Measurements from ENCODE around the gene POLR2F.
"Not testable (repeated sequence)": the region's sequence is repeated elsewhere in the genome, so short reads cannot be mapped to it uniquely, and the experiment has no call there.

Gene POLR2F

DNA sequence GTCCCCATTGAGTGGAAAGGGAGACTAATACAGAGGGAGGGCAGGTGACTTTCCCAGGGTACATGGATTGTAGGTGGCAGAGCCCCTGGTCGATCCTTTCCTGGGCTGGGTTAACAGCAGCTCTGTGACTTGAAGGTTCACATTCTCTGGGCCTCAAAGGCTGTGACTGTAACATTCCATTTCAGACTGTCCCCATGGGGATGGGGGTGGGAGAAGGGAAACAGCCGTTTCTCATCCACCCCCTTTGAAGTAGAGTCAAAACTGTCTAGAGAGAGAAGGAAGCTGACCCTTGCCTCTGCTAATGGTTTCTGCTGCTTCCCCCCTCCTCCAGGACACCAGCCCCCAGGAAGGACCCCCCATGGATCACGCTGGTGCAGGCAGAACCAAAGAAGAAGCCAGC, 28.2 kb upstream of the POLR2F start:
- no peak for DNase-seq (ENCODE audit: low read depth)

DNA sequence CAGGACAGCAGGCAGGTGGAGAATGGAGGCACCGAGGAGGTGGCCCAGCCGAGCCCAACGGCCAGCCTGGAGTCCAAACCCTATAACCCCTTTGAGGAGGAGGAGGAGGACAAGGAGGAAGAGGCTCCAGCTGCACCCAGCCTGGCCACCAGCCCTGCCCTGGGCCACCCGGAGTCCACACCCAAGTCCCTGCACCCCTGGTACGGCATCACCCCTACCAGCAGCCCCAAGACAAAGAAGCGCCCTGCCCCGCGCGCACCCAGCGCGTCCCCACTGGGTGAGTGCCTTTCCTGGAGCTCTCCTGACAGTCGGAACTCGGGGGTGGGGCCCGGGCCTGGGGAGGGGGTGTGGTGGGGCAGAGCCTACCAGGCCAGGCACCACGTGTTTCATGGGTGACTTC, 27.7 kb upstream of the POLR2F start:
- no peak for DNase-seq (ENCODE audit: low read depth)

DNA sequence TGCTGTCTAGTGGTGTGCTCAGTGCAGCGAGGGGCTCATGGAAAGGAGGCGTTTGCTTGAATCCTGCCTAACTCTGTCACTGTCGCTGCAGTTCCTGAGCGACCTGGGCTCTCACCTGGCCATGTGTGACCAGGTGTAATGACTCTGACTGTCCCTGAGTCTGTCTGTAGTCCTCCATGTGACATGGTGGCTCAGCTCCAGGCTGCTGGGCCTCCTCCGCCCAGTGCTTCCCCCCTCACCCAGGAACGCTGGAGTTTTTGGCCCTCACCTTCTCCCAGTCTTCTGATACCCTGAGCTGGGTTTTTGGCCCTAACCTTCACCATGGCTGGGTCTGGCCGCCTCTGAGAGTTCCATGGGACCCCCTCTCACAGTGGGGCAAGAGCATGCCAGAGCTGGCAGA, 27.1 kb upstream of the POLR2F start:
- DNase-seq (ENCODE audit: low read depth): no peak

DNA sequence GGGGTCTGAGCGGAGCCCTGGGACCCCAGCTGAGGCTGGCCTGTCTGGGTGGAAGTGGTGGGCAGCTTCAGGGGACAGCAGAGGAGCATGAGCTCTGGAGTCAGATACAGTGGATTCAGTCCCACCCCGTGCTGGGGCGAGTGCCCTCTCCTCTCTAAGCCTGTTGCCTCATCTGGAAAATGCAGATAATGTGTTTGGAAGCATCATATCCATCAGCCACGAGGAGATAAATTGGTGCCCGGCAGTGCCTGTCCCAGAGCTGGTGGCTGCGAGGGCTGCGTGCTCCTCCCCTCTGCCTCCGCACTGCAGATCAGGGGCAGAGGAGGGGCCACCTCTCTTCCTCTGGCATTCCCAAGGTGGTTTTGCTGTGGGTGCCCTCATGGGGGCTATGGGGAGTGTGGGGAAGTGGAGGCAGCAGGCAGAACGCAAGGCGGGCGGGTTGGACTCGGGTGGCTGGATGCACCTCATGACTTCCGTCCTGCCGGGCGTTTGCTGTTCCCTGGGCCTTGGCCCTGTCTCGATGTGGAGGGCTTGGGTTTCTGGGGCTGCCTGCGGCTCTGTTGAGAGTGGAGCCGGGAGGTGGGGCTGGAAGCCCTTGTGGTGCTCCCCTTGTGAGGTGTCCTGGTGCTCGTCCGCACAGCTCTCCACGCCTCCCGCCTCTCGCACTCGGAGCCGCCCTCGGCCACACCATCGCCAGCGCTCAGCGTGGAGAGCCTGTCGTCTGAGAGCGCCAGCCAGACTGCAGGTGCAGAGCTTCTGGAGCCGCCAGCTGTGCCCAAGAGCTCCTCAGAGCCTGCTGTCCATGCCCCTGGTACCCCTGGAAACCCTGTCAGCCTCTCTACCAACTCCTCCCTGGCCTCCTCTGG, 26.5 kb upstream of the POLR2F start:
- no peak for DNase-seq (ENCODE audit: low read depth)

DNA sequence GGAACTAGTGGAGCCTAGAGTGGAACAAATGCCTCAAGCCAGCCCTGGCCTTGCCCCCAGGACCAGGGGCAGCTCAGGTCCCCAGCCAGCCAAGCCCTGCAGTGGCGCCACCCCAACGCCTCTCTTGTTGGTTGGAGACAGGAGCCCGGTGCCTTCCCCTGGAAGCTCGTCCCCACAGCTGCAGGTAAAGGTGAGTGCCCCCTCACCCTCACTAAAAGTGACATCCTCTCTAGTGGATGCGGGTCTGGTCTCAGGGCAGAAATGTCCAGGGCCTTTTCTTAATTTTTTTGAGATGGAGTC, 25.9 kb upstream of the POLR2F start:
- DNase-seq (ENCODE audit: low read depth): no peak

GRCh38 chr22:37929390-37929789, 24.1 kb upstream of the POLR2F start:
- no peak for DNase-seq (ENCODE audit: low read depth)

DNA sequence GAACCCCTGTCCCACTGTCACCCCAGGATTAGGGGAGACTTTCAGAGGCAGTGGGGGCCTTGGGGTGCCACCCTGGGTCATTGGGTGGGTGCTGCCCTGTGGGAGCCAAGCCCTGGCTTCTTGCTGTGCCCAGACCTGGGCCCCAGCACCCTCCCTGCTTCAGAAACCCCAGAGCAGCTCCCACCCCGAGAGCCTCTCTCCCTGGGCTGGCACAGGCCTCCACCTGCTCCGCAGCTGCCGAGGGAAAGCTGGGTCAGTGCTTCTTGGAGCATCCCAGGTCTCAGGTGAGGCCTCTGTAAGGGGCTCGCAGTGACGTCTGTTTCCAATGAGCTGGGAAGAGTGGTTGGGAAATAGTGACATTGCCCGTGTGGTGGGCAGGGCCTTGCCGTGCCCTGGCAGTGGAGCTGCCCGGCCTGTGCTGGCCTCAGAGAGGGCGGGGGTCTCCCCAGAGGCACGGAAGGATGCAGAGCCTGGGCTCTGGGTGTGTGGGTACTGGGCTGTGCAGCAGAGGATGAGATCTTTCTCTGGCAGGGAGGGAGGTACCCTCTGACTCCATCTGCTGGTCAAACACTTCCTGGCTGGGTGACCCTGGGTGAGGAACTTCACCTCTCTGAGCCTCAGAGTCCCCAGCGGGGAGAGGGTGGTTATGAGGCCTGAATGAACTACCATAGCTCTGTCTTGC, 23.1 kb upstream of the POLR2F start:
- DNase-seq (ENCODE audit: low read depth): no peak

DNA sequence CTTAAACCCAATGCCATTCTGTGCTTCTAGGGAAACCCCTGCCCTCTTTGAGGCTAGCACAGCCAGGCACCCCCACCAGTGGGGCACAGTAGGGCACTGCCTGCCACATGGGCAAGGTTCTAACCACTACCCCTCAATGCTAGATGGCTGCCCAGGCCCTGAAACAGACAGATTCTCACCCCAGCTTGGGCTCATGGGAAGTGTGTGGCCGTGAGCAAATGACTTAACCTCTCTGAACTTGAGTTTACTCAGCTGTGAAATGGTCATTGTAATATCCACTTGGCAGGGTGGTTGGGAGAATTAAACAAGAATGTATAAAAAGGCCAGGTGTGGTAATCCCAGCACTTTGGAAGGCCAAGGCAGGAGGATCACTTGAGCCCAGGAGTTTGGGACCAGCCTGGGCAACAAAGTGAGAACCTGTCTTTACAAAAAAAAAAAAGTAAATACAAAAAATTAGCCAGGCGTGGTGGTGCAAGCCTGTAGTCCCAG, 22.5 kb upstream of the POLR2F start:
- DNase-seq (ENCODE audit: low read depth): no peak

DNA sequence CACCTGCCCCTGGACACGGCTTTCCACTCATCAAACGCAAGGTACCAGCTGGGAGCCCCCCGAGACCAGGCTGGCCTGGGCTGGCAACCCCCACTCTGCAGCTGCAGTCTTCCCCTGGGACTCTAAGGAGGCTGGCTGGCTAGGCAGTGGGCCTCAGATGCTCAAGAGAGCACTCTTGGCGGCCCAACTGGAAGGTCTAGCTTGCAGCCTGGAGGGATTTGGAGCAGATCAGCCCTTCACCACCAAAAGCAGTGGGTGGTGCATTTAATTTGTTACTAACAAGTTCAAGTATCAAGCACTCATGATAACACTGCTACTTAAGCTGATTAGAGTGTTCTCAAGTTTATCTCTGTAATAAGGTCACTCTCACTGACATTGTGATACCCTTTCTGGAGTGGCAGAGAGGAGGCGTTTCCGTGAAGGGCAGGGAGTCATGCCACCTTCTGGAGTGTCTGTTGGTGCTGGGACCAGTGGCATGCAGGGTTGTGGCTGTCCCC, 21.6 kb upstream of the POLR2F start:
- no peak for DNase-seq (ENCODE audit: low read depth)

GRCh38 chr22:37932401-37932800, 21.1 kb upstream of the POLR2F start:
- no peak for DNase-seq (ENCODE audit: low read depth)

DNA sequence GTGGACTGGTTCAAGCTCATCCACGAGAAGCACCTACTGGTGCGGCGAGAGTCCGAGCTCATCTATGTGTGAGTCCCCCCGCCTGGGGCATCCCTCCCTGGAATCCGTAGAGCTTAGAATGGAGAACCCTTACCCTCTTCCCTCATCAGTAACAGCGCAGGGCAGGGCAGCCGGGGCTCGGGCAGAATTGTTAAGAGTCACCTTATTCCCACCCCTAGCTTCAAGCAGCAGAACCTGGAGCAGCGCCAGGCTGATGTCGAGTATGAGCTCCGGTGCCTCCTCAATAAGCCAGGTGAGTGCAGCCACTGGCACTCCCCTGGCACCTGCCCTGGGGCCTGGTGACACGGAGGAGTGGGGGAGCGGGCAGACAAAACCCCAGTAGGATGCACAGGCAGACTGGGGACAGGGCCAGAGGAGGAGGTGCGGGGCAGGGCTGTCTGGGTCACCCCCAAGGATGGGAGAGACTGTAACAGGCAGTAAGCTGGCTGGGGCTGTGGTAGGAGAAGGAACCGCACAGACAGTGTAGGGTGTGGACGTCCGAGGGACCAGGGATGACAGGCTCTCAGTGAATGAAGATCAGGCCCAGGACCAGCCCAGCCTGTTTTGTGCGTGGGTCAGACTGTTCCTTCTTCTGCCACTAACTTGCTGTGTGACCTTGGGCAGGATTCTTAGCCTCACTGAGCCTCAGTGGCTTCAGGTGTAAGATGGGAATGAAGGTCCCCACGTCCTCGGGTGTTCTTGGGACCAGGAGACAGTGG, 20.5 kb upstream of the POLR2F start:
- no peak for DNase-seq (ENCODE audit: low read depth)

DNA sequence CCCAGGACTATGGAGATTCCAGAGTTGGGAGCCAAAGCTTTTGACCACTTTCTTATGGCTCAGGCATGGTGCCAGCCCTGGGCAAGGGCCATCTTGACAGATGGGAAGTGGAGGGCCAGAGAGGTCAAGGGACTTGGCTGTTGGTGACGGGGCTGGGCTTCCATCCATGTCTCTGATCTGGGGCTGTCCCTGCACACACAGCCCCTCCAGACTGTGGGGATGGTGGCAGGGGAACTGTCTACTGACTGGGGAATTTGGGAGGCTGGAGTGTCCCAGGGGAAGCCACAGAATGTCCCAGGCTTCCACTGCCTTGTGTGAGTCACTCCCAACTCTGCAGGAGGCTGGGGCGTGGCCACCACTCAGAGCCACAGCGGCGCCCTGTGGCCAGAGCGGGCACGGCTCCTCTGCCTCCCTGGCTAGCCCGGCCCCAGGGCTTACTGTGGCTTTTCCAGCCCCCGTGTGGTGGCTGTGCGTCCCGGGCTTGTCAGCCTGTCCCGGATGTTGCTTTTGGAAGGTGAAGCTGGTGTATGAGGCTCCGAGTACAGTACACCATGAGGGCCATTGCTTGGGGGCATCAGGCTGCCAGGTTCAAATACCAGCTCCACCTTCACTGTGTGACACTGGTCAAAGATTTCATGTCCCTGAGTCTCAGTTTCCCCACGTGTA, 19.7 kb upstream of the POLR2F start:
- DNase-seq (ENCODE audit: low read depth): peak; percentile 78

DNA sequence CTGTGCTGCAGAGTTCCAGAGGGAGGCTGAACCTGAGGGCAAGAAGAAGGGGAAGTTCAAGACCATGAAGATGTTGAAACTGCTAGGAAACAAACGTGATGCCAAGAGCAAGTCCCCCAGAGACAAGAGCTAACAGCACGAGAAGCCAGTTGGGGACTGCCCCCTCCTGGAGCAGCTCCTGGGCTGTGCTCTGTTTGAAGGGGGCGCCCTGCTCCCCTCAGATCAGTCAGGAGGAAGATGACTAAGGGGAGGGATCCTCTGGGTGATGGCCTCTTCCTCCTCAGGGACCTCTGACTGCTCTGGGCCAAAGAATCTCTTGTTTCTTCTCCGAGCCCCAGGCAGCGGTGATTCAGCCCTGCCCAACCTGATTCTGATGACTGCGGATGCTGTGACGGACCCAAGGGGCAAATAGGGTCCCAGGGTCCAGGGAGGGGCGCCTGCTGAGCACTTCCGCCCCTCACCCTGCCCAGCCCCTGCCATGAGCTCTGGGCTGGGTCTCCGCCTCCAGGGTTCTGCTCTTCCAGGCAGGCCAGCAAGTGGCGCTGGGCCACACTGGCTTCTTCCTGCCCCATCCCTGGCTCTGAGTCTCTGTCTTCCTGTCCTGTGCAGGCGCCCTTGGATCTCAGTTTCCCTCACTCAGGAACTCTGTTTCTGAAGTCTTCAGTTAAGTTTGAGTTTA, 12.7 kb upstream of the POLR2F start:
- DNase-seq (ENCODE audit: low read depth): no peak

DNA sequence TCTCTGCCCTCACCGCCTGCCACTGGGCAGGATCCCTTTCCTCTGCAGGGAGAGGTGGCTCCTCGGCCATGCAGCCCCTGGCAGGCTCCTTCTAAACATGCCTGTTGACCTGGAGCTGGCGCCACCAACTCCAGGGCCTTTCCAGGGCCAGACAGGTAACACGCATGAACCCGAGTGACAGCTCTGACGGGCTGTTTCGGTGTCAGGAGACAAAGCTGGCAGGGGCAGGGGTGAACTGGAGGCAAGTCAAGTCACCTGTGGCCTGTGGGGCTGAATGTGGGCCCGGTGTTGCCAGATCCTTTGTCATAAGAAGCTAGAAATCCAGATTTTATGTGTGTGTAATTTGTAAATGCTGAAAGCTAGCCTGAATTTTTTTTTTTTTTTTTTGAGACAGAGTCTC, 11.4 kb upstream of the POLR2F start:
- no peak for DNase-seq (ENCODE audit: low read depth)

- no peak for DNase-seq (ENCODE audit: low read depth)
These were observed 10.2 kb upstream of the POLR2F start for GRCh38 chr22:37943136-37943824.

DNA sequence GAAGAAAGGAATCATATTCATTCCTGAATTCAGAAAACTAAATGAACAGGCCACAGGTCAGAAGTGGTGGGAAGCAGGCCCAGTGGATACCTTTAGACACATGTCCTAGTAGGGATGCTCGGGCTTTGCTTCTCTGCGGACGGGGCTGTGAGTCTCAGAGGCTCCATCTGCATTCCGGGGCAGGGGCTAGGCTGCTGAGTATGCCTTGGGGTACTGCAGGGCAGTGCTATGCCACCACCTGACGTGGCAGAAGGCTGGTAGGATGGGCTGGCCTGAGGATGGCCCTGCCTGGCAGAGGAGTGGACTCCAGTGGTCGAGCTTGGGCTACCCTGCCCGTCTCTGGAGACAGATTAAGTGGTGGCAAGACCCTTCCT, 9.7 kb upstream of the POLR2F start:
- DNase-seq (ENCODE audit: low read depth): no peak

GRCh38 chr22:37944423-37944822, 9.1 kb upstream of the POLR2F start:
- not testable (repeated sequence) for DNase-seq (ENCODE audit: low read depth)

- DNase-seq (ENCODE audit: low read depth): not testable (repeated sequence)
These were observed 6.2 kb upstream of the POLR2F start for GRCh38 chr22:37947142-37947795.

- DNase-seq (ENCODE audit: low read depth): no peak
These were observed 2.2 kb upstream of the POLR2F start for GRCh38 chr22:37951305-37951704.

DNA sequence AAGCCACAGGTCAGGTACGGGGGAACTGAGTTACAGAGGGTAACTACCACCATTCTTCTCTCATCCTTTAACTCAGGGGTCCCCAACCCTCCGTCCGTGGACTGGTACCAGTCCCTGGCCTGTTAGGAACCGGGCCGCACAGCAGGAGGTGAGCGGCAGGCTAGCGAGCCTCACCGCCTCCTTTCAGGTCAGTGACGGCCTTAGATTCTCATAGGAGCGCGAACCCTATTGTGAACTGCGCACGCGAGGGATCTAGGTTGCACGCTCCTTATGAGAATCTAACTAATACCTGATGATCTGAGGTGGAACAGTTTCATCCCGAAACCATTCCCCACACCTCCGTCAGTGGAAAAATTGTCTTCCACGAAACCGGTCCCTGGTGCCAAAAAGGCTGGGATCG, 870 bp upstream of the POLR2F start:
- DNase-seq (ENCODE audit: low read depth): not testable (repeated sequence)

GRCh38 chr22:37953062-37953436, 450 bp upstream of the POLR2F start:
- DNase-seq (ENCODE audit: low read depth): no peak

All from GM04503 (cell line).